HG03378 (cell line): ENCODE results near the gene P4HB.

ENCODE experiments used
- ATAC-seq: cut with Tn5 transposase; IDR thresholded peaks from one replicate; pipeline ENCODE4 v1.9.1; 2021; ENCODE audit warnings: mild to moderate bottlenecking, moderate library complexity; ENCODE audit not compliant: unreplicated experiment

P4HB gene

GRCh38 chr17:81794509-81794908 lies 65.8 kb downstream of the P4HB start:
- no peak for ATAC-seq

- ATAC-seq, result no peak
Measured at GRCh38 chr17:81794074-81794476, 66.3 kb downstream of the P4HB start.
